Keratinocyte (primary cell): Measurements from ENCODE around the gene PGC.

ENCODE experiments used
- EZH2 ChIP-seq: IDR thresholded peaks from one replicate; pipeline ENCODE4 v1.6.1; 2012; ENCODE audit warnings: inconsistent platforms, mild to moderate bottlenecking, low read length, moderate library complexity
- TF ChIP-seq, protein P1 (sequence below), 3 experiments: IDR thresholded peaks in 1 of 3; conservative IDR thresholded peaks in 1 of 3; optimal IDR thresholded peaks in 1 of 3; 2 replicates in 2 of 3; 3 replicates in 1 of 3; pipeline versions ENCODE3 to v1.5.1; 2011; ENCODE audit warnings: low read length in 3 of 3, mild to moderate bottlenecking in 3 of 3, moderate library complexity in 2 of 3, control low read depth in 1 of 3, inconsistent platforms in 1 of 3; ENCODE audit not compliant: insufficient read depth in 2 of 3; ENCODE audit errors: extremely low read depth in 1 of 3

DNA sequence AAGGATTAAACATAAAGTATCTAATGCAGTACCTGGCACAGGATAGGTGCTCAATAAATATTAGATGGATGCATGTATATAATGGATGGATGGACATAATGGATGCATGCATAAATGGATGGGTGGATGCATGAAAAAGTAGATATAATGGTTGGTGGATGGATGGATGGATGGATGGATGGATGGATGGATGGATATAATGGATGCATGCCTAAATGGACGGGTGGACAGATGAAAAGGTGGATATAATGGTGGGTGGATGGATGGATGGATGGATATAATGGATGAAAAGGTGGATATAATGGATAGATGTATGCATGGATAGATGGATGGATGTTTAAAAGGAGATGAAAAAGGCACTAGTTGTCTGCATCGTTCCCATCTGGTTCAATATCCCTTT, 37.8 kb downstream of the PGC start:
- TF ChIP-seq, protein P1, sequence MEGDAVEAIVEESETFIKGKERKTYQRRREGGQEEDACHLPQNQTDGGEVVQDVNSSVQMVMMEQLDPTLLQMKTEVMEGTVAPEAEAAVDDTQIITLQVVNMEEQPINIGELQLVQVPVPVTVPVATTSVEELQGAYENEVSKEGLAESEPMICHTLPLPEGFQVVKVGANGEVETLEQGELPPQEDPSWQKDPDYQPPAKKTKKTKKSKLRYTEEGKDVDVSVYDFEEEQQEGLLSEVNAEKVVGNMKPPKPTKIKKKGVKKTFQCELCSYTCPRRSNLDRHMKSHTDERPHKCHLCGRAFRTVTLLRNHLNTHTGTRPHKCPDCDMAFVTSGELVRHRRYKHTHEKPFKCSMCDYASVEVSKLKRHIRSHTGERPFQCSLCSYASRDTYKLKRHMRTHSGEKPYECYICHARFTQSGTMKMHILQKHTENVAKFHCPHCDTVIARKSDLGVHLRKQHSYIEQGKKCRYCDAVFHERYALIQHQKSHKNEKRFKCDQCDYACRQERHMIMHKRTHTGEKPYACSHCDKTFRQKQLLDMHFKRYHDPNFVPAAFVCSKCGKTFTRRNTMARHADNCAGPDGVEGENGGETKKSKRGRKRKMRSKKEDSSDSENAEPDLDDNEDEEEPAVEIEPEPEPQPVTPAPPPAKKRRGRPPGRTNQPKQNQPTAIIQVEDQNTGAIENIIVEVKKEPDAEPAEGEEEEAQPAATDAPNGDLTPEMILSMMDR (optimal IDR thresholded peaks at IDR 0.05 in 1 of 3, IDR thresholded peaks at IDR 0.05 in 1 of 3, conservative IDR thresholded peaks at IDR 0.05 in 1 of 3; ENCODE audit: extremely low read depth in 1 of 3, insufficient read depth in 2 of 3, low read length in 3 of 3), result no peak
- TF ChIP-seq EZH2, result no peak
